Trophoblast cell (in vitro differentiated cells and primary cell): Measurements from ENCODE around the gene SLC35F1.

ENCODE experiments used
- DNase-seq, 2 donors: peaks; one replicate each; pipeline ENCODE4 v3.0.0-alpha.2; 2016
- H2AFZ ChIP-seq: 2 replicates; pipeline ENCODE4 v1.6.1; 2013; ENCODE audit warnings: low read length, moderate library complexity, mild to moderate bottlenecking; ENCODE audit not compliant: insufficient read depth, poor library complexity
- H2AK5ac ChIP-seq: 2 replicates; pipeline ENCODE4 v1.6.1; 2013; ENCODE audit warnings: mild to moderate bottlenecking, low read length
- H2BK120ac ChIP-seq: 2 replicates; pipeline ENCODE4 v1.6.1; 2013; ENCODE audit warnings: low read length, mild to moderate bottlenecking, moderate library complexity; ENCODE audit not compliant: insufficient read depth, poor library complexity
- H2BK12ac ChIP-seq: 2 replicates; pipeline ENCODE4 v1.6.1; 2013; ENCODE audit warnings: mild to moderate bottlenecking, low read length, moderate library complexity
- H2BK5ac ChIP-seq: 2 replicates; pipeline ENCODE4 v1.6.1; 2013; ENCODE audit warnings: low read length, low read depth, moderate library complexity, mild to moderate bottlenecking; ENCODE audit not compliant: poor library complexity
- H3K14ac ChIP-seq: 2 replicates; pipeline ENCODE4 v1.6.1; 2013; ENCODE audit warnings: mild to moderate bottlenecking, low read length
- H3K18ac ChIP-seq: 2 replicates; pipeline ENCODE4 v1.6.1; 2013; ENCODE audit warnings: mild to moderate bottlenecking, low read length
- H3K23ac ChIP-seq: 2 replicates; pipeline ENCODE4 v1.6.1; 2013; ENCODE audit warnings: low read length
- H3K27ac ChIP-seq: 2 replicates; pipeline ENCODE4 v1.5.1; 2013; ENCODE audit warnings: low read depth, mild to moderate bottlenecking, inconsistent platforms, low read length, moderate library complexity
- H3K27me3 ChIP-seq: 2 replicates; pipeline ENCODE4 v1.6.1; 2013; ENCODE audit warnings: inconsistent platforms, mild to moderate bottlenecking, low read length, moderate library complexity; ENCODE audit not compliant: insufficient read depth
- H3K36me3 ChIP-seq, 2 experiments: 1 replicate in 1 of 2; 2 replicates in 1 of 2; pipeline ENCODE4 v1.6.1; 2013; ENCODE audit warnings: low read length in 2 of 2, mild to moderate bottlenecking in 2 of 2, moderate library complexity in 1 of 2; ENCODE audit not compliant: insufficient read depth in 2 of 2, control insufficient read depth in 1 of 2
- H3K4ac ChIP-seq: 2 replicates; pipeline ENCODE4 v1.6.1; 2013; ENCODE audit warnings: low read depth, mild to moderate bottlenecking, low read length, moderate library complexity
- H3K4me1 ChIP-seq, 2 experiments: 1 replicate in 1 of 2; 2 replicates in 1 of 2; pipeline ENCODE4 v1.6.1; 2013; ENCODE audit warnings: low read length in 2 of 2, mild to moderate bottlenecking in 2 of 2, moderate library complexity in 1 of 2; ENCODE audit not compliant: insufficient read depth in 2 of 2, control insufficient read depth in 1 of 2
- H3K4me2 ChIP-seq: 2 replicates; pipeline ENCODE4 v1.6.1; 2013; ENCODE audit warnings: inconsistent platforms, mild to moderate bottlenecking, low read length, moderate library complexity
- H3K4me3 ChIP-seq: 2 replicates; pipeline ENCODE4 v1.5.1; 2013; ENCODE audit warnings: mild to moderate bottlenecking, low read depth, low read length, inconsistent platforms
- H3K79me1 ChIP-seq: one replicate; pipeline ENCODE4 v1.6.1; 2013; ENCODE audit warnings: low read length
- H3K79me2 ChIP-seq: 2 replicates; pipeline ENCODE4 v1.6.1; 2013; ENCODE audit warnings: low read length, mild to moderate bottlenecking; ENCODE audit not compliant: control insufficient read depth, insufficient read depth, poor library complexity
- H3K9ac ChIP-seq: 2 replicates; pipeline ENCODE4 v1.6.1; 2013; ENCODE audit warnings: mild to moderate bottlenecking, low read length
- H3K9me3 ChIP-seq: 2 replicates; pipeline ENCODE4 v1.6.1; 2013; ENCODE audit warnings: low read depth, mild to moderate bottlenecking, control low read depth, inconsistent platforms, low read length; ENCODE audit not compliant: insufficient read depth
- H4K12ac ChIP-seq: 2 replicates; pipeline ENCODE4 v1.6.1; 2013; ENCODE audit warnings: low read depth, mild to moderate bottlenecking, low read length, moderate library complexity
- H4K8ac ChIP-seq: 2 replicates; pipeline ENCODE4 v1.6.1; 2013; ENCODE audit warnings: low read depth, mild to moderate bottlenecking, low read length, moderate library complexity
- H4K91ac ChIP-seq: one replicate; pipeline ENCODE4 v1.6.1; 2013; ENCODE audit warnings: low read depth, mild to moderate bottlenecking, low read length, moderate library complexity
- WGBS: extraction: QIAGEN DNeasy Blood & Tissue Kit; methylation state at CpG from one replicate; pipeline ENCODE4 v1.1.7; 2013; ENCODE audit warnings: missing lambda C conversion rate; ENCODE audit not compliant: insufficient read length, insufficient coverage; ENCODE audit errors: extremely low coverage; 5-methylcytosine and 5-hydroxymethylcytosine counted together

The SLC35F1 gene

GRCh38 chr6:117911150-117911549, 4.1 kb downstream of the SLC35F1 start:
- Histone ChIP-seq H3K79me1 (no peaks in the 10 kb centered on the region), H2BK120ac (no peak overlapping the region), H3K36me3 (no peaks in the 10 kb centered on the region), H3K4me3 (no peak overlapping the region), H2AFZ (no peak overlapping the region), H3K79me2 (no peaks in the 10 kb centered on the region), H3K14ac (no peak overlapping the region), H4K12ac (no peak overlapping the region), H3K4me2 (no peak overlapping the region), H3K9ac (no peak overlapping the region), H4K91ac (no peak overlapping the region), H3K4me1 (peaks cover 4 to 6% of the 10 kb centered on the region in 2 experiments), H3K18ac (no peak overlapping the region), H4K8ac (no peak overlapping the region), H3K27me3 (peaks cover 13% of the 10 kb centered on the region), H3K9me3 (no peaks in the 10 kb centered on the region), H3K27ac (no peak overlapping the region), H2BK5ac (no peak overlapping the region), H2AK5ac (no peak overlapping the region), H3K4ac (no peak overlapping the region), H2BK12ac (no peak overlapping the region), H3K23ac (no peak overlapping the region)
- no peak for DNase-seq
- no CpG with 5 or more reads among the region's 1 CpG for WGBS

- DNase-seq, result no peak
- whole genome bisulfite sequencing, result no CpG with 5 or more reads among the region's 1 CpG
- no peak overlapping the region for H4K91ac ChIP-seq
- no peak overlapping the region for H2BK120ac ChIP-seq
- no peak overlapping the region for H4K8ac ChIP-seq
- no peak overlapping the region for H3K14ac ChIP-seq
- no peaks in the 10 kb centered on the region for H3K36me3 ChIP-seq
- H4K12ac ChIP-seq, result no peak overlapping the region
- H2AK5ac ChIP-seq, result no peak overlapping the region
- peaks cover 4 to 6% of the 10 kb centered on the region in 2 experiments for H3K4me1 ChIP-seq
- H3K4me3 ChIP-seq, result no peak overlapping the region
- H3K79me1 ChIP-seq, result no peaks in the 10 kb centered on the region
- H2BK5ac ChIP-seq, result no peak overlapping the region
- no peak overlapping the region for H3K4me2 ChIP-seq
- no peak overlapping the region for H3K18ac ChIP-seq
- H3K27me3 ChIP-seq, result peaks cover 13% of the 10 kb centered on the region
- no peak overlapping the region for H3K9ac ChIP-seq
- H2AFZ ChIP-seq, result no peak overlapping the region
- no peaks in the 10 kb centered on the region for H3K9me3 ChIP-seq
- no peaks in the 10 kb centered on the region for H3K79me2 ChIP-seq
- no peak overlapping the region for H3K23ac ChIP-seq
- H2BK12ac ChIP-seq, result no peak overlapping the region
- H3K4ac ChIP-seq, result no peak overlapping the region
- no peak overlapping the region for H3K27ac ChIP-seq
These were observed 4.6 kb downstream of the SLC35F1 start for GRCh38 chr6:117911660-117912059.

- Histone ChIP-seq H3K9me3 (no peaks in the 10 kb centered on the region), H4K91ac (no peak overlapping the region), H3K79me2 (no peaks in the 10 kb centered on the region), H3K27ac (no peak overlapping the region), H2AK5ac (no peak overlapping the region), H3K4me3 (no peak overlapping the region), H3K27me3 (no peaks in the 10 kb centered on the region), H3K23ac (no peak overlapping the region), H2BK120ac (no peak overlapping the region), H2BK12ac (no peak overlapping the region), H3K36me3 (no peaks in the 10 kb centered on the region), H2AFZ (no peak overlapping the region), H3K9ac (no peak overlapping the region), H3K14ac (no peak overlapping the region), H2BK5ac (no peak overlapping the region), H4K8ac (no peak overlapping the region), H3K18ac (no peak overlapping the region), H3K4me2 (no peak overlapping the region), H3K79me1 (no peaks in the 10 kb centered on the region), H3K4ac (no peak overlapping the region), H4K12ac (no peak overlapping the region), H3K4me1 (peaks cover 0 to 7% of the 10 kb centered on the region in 2 experiments)
- DNase-seq, result no peak
- WGBS, result no CpG with 5 or more reads among the region's 4 CpGs
These were observed 8.8 kb downstream of the SLC35F1 start for GRCh38 chr6:117915846-117916245.

GRCh38 chr6:117916483-117916882, 9.4 kb downstream of the SLC35F1 start:
- H4K8ac ChIP-seq, result no peak overlapping the region
- no peak overlapping the region for H3K18ac ChIP-seq
- DNase-seq, result no peak
- H2BK120ac ChIP-seq, result no peak overlapping the region
- H3K27me3 ChIP-seq, result no peaks in the 10 kb centered on the region
- no peak overlapping the region for H3K27ac ChIP-seq
- H2AK5ac ChIP-seq, result no peak overlapping the region
- H3K4ac ChIP-seq, result no peak overlapping the region
- H3K4me3 ChIP-seq, result no peak overlapping the region
- H3K4me2 ChIP-seq, result no peak overlapping the region
- H3K14ac ChIP-seq, result no peak overlapping the region
- H3K9me3 ChIP-seq, result no peaks in the 10 kb centered on the region
- no peak overlapping the region for H4K12ac ChIP-seq
- H3K9ac ChIP-seq, result no peak overlapping the region
- no peaks in the 10 kb centered on the region for H3K36me3 ChIP-seq
- peaks cover 0 to 7% of the 10 kb centered on the region in 2 experiments for H3K4me1 ChIP-seq
- H3K23ac ChIP-seq, result no peak overlapping the region
- H4K91ac ChIP-seq, result no peak overlapping the region
- no peaks in the 10 kb centered on the region for H3K79me2 ChIP-seq
- H3K79me1 ChIP-seq, result no peaks in the 10 kb centered on the region
- no CpG with 5 or more reads among the region's 1 CpG for WGBS
- no peak overlapping the region for H2BK12ac ChIP-seq
- no peak overlapping the region for H2AFZ ChIP-seq
- no peak overlapping the region for H2BK5ac ChIP-seq
